GM19238 (cell line): ENCODE data around the gene F2RL3.
"Not testable (repeated sequence)": the region's sequence is repeated elsewhere in the genome, so short reads cannot be mapped to it uniquely, and the experiment has no call there.

Source experiments
- DNase-seq: peaks from one replicate; pipeline ENCODE4 v3.0.0; 2011; ENCODE audit warnings: low spot score; ENCODE audit not compliant: insufficient read length

The F2RL3 gene

GRCh38 chr19:16921766-16922591, 33.2 kb downstream of the F2RL3 start:
- DNase-seq: no peak

GRCh38 chr19:16922592-16922934, 33.8 kb downstream of the F2RL3 start:
- no peak for DNase-seq

- DNase-seq: no peak
These were observed 34.1 kb downstream of the F2RL3 start for GRCh38 chr19:16922949-16923348.

- DNase-seq: no peak
These were observed 39.1 kb downstream of the F2RL3 start for GRCh38 chr19:16927883-16928282.

- no peak for DNase-seq
These were observed 39.6 kb downstream of the F2RL3 start for GRCh38 chr19:16928351-16928750.

- no peak for DNase-seq
These were observed 40.1 kb downstream of the F2RL3 start for GRCh38 chr19:16928916-16929315.

GRCh38 chr19:16930753-16931152, 42.0 kb downstream of the F2RL3 start:
- DNase-seq: no peak

- DNase-seq: no peak
These were observed 42.5 kb downstream of the F2RL3 start for GRCh38 chr19:16931306-16931705.

- DNase-seq: no peak
These were observed 45.7 kb downstream of the F2RL3 start for GRCh38 chr19:16934489-16934888.

- no peak for DNase-seq
These were observed 48.1 kb downstream of the F2RL3 start for GRCh38 chr19:16936901-16937300.

GRCh38 chr19:16937796-16938195, 49.0 kb downstream of the F2RL3 start:
- not testable (repeated sequence) for DNase-seq

- DNase-seq: no peak
These were observed 49.4 kb downstream of the F2RL3 start for GRCh38 chr19:16938211-16938610.

- DNase-seq: not testable (repeated sequence)
These were observed 51.3 kb downstream of the F2RL3 start for GRCh38 chr19:16940063-16940462.

GRCh38 chr19:16940626-16941025, 51.8 kb downstream of the F2RL3 start:
- no peak for DNase-seq
